RCC 7860 (cell line): ENCODE results near the gene TBR1.
A peak's percentile ranks its signal among the peaks of the same experiment; 100 is the strongest.

Experiments used
- DNase-seq: peaks from one replicate; pipeline ENCODE4 v3.0.0-alpha.2; 2015; ENCODE audit warnings: low spot score
- FAIRE-seq: peaks from 2 replicates; lab custom pipeline; 2012; peaks lifted over from hg19 to GRCh38; lab: Jason Lieb, UNC

The TBR1 gene

GRCh38 chr2:161415987-161416707, at the start of gene TBR1:
TBR1 (plus strand) TSS chr2:161416297; CDS start chr2:161416411, 114 bp downstream.
- FAIRE-seq, result no peak
- DNase-seq, result no peak

DNA sequence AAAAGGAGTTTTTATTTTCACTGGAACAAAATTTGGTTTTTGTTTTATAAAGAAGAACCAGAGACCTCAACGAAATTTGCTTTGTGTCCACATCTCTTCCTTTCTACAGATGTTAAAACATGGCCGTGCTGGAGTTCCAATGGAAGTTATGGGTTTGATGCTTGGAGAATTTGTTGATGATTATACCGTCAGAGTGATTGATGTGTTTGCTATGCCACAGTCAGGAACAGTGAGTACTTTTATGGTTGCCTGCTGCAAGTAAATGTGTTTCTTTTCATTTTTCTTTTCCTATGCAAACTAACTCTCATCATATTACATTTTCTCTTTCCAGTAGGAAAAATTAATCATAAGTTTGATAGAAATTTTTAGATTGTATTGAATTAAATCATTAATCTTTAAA, 48.4 kb upstream of the TBR1 start:
- DNase-seq (no peak), FAIRE-seq (no peak)

DNA sequence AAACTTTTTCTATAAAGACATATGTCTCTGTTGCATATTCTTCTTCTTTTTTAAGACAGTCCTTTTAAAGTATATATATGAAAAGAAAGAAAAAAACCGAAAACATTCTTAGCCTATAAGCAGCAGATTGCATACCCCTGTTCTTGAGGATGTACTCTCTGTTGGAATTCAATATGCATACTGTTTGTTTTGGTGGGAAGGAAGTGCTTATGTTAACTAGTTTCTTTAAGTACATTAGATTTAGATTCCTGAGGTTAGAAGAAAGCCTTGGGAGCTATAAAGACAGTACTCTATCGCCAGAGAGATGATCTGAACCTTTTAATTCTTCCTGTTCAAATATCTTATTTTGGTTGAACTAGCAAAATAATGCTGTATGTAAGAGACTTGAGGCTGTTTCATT, 46.8 kb upstream of the TBR1 start:
- FAIRE-seq (no peak), DNase-seq (no peak)

DNA sequence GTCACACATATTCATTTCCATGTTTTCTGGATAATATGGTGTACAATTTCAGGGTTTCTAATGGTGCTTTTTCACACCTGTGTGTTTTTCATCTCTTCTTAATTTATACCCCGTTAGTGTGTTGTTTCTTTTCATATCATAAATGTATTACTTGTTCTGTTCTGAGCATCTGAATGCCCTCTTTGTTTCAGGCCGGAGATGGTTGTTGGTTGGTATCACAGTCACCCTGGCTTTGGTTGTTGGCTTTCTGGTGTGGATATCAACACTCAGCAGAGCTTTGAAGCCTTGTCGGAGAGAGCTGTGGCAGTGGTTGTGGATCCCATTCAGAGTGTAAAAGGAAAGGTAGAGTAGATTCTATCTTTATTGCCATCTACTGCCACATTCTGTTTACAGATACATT, 45.1 kb upstream of the TBR1 start:
- DNase-seq, result no peak
- FAIRE-seq, result no peak

DNA sequence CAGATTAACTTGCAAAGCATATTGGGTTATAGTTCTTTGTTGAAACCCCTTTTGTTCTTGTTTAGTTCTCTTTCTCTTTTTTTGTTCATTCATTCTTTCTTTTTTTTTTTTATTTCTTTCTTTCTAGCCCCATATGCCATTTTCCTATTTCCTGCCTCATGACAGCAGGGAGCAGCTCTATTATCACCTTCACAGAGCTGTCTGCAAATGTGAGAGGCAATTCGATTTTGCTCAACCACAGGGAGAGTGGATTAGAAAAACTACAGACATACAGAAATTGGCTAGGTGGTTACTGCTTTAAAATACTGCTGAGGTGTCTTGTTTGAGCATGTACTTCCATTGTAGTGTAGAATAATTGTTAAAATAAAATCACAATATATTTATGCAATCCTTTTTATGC, 44.2 kb upstream of the TBR1 start:
- DNase-seq (no peak), FAIRE-seq (no peak)

DNA sequence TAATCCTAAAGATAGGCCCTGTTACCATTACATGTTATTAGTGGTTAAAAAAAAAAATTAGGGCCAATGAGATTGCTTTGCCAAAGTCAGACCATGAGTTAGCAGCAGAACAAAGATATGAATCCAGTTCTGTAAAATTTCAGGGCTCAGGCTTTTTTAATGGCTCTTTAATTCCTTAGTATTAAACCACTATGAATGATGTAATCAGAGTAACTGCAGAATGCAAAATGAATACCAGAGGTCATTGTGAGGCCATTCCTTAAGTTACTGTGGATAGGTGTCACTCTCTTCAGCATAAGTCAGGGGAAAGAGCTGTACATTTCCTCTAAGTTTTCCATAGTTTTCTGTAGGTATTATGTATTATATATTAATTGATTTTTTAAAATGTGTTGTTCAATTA, 42.2 kb upstream of the TBR1 start:
- peak; percentile 17 for DNase-seq
- peak; percentile 70 for FAIRE-seq

- no peak for FAIRE-seq
Measured at GRCh38 chr2:161374446-161374845, 41.7 kb upstream of the TBR1 start.

GRCh38 chr2:161379740-161380139, 36.4 kb upstream of the TBR1 start:
- FAIRE-seq, result no peak
- DNase-seq, result no peak

More at GRCh38 chr2:161374446-161374845, 41.7 kb upstream of the TBR1 start:
- DNase-seq, result no peak

- DNase-seq (no peak), FAIRE-seq (no peak)
Measured at GRCh38 chr2:161381546-161381945, 34.6 kb upstream of the TBR1 start.

DNA sequence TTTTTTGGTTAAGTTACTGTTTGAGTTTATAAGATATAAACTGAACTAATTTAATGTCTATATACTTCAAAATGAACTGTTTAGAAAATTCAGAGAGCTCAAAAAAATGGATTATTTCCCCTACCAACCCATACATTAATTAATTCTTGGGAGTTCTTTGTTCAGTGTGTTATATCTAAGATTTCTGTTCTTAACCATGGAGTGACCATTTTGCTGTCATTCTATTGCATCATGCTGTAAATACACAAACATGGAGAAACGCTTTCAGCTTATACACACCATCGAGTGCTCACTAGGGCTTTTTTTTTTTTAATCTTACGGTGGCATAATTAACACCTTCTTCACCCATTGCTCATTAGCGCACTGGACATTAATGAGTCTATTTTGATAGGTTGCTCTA, 33.4 kb upstream of the TBR1 start:
- FAIRE-seq (no peak), DNase-seq (no peak)

DNA sequence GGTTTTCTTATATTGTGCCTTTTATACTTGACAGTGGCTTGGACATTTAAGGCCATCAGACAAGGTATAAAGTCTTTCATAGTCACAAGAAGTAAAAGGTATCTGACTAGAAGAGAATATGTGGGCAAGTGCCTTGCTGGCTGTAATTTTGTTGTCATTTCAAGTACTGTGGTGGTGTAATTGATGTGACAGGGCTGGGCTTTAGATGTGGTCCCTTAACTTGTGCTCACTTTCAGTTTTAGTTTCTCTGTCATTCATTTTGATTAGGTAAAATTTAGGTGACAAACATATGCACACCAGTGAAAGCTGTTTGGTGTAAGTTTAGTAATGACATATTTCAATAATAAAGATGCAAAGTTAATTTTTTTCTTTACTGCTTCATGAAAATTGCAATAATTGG, 31.2 kb upstream of the TBR1 start:
- no peak for FAIRE-seq
- DNase-seq, result no peak

DNA sequence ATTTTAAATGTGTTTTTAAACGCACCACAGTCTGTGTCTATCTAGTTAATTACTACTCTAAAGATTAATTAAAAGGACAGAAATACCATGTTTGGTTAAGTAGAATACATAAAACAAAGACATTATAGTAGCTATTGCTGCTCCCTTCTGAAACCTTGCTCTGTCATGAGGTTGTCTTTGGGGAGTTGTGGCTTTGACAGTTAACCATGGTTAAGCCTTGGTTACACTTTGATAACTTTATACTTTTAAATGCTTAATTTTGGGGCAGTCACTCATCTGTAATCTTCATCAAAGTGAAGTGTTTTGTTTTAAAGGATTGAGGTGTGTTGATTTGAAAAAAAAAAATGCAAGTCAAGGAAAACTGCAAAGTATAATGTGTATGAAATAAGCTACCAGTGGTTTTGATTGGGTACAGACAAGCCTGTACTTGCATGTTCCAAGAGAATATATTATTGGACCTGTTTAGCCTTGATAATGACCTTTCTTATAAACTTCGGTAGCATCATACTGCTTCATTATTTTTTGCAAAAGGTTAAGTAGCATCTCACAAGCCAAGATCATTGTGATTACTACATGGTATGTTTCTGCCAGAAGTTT, 29.8 kb upstream of the TBR1 start:
- no peak for DNase-seq
- no peak for FAIRE-seq

- no peak for FAIRE-seq
- DNase-seq, result no peak
Measured at GRCh38 chr2:161388146-161388779, 27.8 kb upstream of the TBR1 start.

- DNase-seq (no peak), FAIRE-seq (no peak)
Measured at GRCh38 chr2:161391737-161392506, 24.2 kb upstream of the TBR1 start.

DNA sequence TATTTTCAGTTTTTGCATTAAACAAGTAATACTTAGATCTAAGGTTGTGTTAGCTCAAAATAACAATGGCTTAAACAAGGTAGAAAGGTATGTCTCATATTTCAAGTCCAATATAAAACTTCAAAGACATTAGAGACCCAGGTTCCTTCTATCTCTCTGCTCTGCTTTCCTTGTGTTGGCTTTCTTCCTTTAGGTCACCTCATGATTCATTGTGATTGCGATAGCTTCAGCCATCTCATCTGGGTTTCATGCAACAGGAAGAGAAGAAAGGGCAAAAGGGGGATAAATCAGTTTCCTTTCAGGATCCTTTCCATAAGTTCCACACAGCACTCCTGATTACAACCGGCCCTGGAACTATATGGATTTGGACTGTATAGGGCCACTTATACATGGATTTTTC, 16.0 kb upstream of the TBR1 start:
- FAIRE-seq, result no peak
- no peak for DNase-seq

DNA sequence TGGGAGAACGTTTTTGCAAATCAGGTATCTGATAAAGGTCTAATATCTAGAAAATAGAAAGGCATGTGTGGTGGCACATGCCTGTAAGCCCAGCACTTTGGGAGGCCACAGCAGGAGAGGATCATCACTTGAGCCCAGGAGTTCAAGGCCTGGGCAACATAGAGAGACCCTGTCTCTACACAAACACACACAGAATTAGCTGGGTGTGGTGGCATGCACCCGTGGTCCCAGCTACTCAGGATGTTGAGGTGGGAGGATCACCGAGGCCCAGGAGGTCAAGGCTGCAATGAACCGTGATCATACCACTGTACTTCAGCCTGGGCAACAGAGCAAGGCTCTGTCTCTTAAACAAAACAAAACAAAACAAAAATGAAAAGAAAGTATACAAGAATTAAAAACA, 13.8 kb upstream of the TBR1 start:
- DNase-seq (no peak), FAIRE-seq (no peak)

DNA sequence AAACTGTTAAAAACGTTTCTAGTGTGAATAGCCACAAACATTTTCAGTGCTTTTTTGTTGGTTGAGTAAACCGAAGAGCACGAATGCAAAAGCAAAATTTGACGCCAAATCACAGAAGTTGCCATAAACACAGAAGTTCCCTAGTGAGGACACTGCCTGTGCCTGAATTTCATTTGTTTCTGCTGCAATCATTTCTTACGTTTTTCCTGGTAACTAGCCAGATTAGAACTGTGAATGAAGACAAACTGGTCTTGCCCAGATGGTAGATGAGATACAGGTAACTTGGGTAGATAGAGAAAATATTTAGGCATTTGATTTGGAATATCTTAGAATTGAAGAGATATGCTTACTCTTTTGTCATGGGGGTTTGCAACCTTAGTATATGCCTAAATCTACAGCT, 9.8 kb upstream of the TBR1 start:
- no peak for DNase-seq
- no peak for FAIRE-seq

DNA sequence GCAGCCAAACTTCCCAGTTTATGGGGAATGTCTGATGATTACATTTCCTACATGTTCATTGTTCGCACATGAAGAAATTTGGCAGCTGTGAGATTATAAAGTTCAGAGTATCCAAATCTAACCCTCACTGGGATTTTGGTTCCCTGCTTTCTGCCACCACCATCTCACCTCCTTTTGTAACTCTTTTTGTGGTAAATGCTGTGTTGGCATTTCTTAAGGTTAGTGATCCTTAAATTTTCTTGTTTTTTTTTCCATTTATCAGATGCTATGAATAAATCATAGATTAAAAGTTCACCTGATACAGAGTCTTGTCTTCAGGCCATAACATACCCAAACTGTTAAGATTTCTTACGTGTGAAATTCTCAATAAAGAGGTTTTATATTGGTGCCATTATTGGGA, 8.5 kb upstream of the TBR1 start:
- DNase-seq (no peak), FAIRE-seq (no peak)

DNA sequence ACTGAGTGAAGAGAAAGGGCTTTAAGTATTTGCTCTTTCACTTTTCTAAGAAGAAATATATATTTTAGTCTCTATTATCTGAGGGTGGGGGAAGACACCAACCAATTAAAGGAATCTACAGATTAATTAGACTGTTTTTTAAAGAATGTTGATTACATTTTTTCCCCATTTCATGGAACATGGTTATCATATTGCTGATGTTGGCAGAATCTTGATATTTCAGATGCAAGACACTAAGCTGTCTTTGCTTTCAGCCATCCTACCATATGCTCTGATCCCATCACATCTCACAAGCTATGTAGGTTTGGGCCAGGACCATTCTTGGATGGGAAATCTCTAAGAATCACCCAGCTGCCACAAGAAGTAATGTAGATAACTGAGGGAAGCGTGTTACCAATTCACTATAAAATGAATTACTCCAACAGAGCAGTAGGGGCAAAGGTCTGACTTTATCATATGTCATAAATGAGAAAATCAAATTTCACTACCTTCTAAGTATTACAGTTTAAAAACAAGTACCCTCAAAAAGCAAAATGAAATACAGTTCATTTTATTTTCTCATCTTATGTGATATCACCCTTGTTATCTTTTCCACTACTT, 6.7 kb upstream of the TBR1 start:
- DNase-seq (no peak), FAIRE-seq (no peak)

- no peak for DNase-seq
- no peak for FAIRE-seq
Measured at GRCh38 chr2:161412346-161412745, 3.8 kb upstream of the TBR1 start.
